Daoy (cell line): ENCODE data around the gene ARHGAP8. TPM values are rescaled to one million over a fixed set of nuclear protein-coding genes. Genes with fewer than 3 reads are reported as not detected.
A peak's percentile ranks its signal among the peaks of the same experiment; 100 is the strongest.
"Not testable (repeated sequence)": the region's sequence is repeated elsewhere in the genome, so short reads cannot be mapped to it uniquely, and the experiment has no call there.

ENCODE experiments used
- DNase-seq: peaks from one replicate; pipeline ENCODE4 v3.0.0-alpha.2; 2015; ENCODE audit warnings: low read depth
- total RNA-seq: library from RNA; depleted of rRNA; stranded (reverse); fragments of >200 nt; shearing (Covaris generic); gene quantifications from 2 replicates; pipeline ENCODE4 v1.2.3, GENCODE V29; 2014

ARHGAP8 gene
- total RNA-seq, 1 experiment from 2014 or later: 4.6 TPM

DNA sequence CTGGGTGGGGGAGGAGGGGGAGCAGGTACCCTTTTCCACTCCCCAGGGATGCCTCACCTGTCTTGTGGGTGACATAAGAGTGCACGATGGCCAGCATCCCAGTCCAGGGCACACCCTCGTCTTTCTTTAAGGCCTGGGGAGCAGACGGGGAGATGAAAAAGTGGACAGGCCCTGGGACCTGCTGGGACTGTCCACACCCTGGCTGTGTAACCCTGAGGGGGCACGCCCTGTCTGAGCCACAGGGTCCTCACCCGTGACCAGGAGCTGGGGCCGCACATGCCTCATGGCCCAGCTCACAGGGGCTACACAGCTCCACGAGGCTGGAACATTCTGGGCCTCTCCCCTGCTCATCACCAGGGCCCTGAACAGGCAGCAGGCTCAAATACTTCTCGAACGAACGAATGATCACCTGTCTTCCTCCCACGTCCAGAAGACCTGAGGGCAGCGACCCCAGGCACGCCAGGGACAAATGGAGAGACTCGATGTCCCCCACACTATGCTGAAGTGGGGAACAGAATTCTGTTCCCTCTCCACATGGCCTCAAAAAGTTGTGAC is 133.5 kb downstream of the ARHGAP8 start:
- DNase-seq: no peak

DNA sequence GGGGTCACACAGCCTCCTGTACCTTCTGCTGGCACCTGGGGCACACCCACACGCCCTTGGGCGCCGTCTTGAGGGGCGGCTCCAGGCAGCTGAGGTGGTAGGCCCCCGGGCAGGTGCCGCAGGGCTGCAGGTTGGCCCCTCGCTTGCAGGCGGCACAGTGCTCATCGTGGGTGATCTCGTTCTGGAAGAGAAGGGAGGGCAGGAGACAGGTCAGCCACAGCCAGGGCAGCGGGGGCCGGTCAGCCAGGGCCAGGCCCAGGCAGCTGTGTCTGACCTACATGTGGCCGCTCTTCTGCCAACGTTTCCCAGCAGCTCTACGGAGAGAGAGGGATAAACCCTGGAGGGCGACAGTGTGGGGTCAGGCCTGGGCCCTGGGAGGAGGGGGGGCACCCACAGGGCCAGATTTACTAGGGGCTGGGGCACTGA is 135.6 kb downstream of the ARHGAP8 start:
- DNase-seq: no peak

DNA sequence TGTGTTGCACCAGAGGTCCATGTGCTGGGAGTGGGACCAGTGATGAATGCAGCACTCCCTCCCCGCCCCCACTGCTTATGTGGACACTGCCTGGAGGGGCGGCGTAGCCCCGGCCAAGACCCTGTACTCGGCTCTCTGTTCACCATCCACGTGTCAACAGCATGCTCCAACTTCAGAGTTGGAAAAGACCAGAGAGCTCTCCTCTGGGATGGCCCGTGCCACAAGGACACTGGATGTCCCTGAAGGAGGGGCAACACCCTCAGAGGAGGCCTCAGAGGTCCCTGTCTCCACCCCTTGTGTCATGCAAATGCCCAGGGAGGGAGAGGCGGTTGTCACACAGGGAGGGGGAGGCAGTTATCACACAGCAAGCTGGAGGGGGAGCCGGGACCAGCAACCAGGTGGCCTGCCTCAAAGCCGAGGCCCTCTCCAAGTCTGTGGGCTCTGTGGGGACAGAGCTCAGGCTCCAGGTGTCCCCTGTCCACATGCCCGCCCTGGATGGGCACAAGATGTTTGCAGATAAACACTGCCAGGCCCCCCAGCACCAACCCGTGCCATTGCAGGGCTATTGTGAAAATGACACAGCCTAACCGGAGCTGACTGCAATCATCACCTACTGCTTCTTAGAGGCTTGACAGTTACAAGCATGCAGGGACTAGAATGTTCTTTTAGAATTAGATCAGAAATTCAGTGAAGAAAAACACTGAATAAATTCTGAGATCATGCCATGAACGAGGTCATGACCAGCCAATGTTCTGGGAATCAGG is 136.3 kb downstream of the ARHGAP8 start:
- DNase-seq: no peak

DNA sequence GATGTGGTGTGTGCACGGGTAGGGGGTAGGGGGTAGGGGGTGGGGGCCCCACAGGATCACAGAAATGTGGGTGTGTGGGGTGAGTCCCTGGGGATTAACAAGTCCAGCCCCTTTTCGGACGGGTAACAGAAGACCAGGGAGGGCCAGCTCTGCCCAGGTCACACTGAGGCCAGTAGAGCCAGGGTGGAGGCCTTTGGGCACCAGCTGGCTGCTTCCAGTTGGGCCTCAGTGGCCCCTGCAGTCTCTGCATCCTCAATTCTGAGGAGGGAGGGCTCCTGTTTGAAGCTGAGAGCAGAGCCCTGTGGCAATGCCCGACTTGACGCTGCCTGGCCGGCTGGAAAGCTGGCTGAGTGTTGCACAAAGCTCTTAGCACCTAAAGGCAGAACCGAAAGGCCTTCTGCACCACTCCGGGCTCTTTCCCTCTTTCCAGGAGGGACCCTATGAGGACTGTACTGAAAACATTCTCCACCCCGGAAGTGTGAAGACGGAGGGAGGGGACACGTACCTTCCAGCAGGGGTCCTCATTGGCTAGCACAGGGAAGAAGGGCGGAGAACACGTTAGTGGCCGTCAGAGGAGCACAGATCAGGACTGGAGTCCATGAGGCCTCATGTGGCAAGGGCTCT is 137.0 kb downstream of the ARHGAP8 start:
- DNase-seq: peak; percentile 20

GRCh38 chr22:44890416-44891292 is 138.3 kb downstream of the ARHGAP8 start:
- DNase-seq: no peak

DNA sequence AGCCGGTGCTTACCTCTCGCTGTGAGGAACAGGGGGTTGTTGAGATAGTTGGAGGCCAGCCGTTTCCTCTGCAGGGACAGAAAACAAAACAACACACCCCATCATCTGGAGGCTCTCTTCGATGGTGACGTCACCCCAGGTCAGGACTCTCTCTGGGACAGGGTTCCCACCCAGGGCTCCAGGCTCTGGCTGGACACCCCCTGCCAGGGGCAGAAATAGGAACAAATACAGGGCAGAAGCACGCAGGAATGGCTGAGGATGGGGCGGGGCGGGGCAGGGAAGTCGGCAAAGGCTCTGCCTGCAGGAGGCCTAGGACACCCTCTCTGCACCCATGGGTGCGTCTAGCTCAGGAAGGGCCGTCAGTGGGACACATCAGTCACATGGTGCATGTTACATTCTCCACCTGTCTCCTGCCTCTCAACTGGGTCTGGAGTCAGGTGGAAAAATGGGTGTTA is 138.9 kb downstream of the ARHGAP8 start:
- no peak for DNase-seq

DNA sequence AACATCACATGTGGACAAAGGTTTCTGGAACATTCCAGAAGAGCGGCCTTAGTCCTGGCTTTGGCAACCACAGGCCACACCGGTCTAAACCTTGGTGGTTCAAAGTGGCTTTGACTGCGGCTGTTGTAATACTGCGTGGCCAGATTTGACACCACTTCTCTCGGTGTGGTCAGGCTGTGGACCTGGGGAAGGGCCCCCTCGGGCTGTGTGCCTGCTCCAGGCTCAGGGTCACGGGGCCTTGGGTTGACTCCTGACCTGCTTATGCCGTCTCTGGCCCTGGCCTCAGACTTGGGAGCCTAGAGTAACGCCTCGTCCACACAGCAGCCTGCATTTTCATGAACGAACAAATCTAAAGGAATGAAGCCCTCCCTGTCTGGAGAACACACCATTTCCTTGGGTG is 139.4 kb downstream of the ARHGAP8 start:
- DNase-seq: no peak

DNA sequence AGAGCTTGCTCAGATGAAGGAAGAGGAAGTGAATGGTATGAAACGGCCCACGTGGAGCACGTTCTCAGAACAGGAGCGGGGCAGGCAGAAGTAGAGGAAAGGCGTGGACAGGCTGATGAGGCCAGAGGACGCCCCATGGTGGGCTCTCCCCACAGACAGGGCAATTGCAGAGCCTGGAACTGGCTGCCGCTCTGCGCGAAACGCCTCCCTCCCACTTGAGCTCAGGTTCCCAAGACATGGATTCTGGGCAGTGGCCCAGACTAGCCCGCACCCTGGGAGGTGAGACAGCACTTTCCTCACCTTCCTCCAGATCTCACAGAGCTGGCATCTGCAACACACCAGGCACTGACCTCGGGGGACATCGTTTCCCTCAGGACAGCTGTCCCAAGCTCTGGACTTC is 139.9 kb downstream of the ARHGAP8 start:
- no peak for DNase-seq

DNA sequence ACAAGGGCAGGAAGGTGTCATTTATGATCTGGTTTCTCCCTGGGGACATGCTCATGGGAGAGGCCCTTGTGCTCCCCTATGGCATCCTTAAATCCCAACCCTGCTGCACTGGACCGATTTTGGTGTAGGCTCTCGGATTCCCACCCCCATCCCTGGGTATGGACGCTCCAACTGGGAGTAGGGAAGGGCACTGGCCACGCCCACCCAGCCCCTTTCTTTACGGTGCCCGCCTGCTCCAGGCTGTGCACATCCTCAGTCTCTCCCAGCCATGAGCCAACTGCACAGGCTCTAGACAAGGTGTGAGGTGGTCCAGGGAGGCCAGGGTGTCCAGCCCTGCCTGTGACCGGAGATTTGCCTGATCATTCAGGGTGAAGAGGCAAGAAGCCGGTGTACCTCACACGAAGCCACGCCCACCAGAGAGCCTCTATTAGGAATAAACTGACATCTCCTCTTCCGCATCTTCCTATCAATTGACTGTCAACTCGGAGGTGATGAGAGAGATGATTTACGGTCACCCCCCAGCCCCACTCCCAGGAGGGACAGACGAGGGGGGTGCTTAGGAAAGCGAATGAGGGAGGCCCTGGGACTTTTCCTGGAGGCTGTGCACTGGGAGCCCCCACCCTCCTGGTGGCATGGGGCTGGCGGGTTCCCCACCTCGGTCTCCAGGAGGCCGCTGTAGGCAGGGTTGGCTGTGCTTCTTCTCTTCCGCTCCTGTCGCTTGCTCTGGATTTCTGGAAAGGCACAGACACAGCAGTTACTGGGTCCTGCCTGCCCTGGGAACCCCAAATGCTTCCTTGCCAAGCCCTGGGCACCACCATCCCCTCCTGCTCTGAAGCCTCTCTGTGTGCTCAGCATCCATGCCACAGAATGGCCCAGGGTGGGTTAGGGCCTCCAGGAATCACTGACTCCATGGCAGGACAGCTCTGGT is 140.7 kb downstream of the ARHGAP8 start:
- no peak for DNase-seq

GRCh38 chr22:44893731-44894080 is 141.3 kb downstream of the ARHGAP8 start:
- no peak for DNase-seq

DNA sequence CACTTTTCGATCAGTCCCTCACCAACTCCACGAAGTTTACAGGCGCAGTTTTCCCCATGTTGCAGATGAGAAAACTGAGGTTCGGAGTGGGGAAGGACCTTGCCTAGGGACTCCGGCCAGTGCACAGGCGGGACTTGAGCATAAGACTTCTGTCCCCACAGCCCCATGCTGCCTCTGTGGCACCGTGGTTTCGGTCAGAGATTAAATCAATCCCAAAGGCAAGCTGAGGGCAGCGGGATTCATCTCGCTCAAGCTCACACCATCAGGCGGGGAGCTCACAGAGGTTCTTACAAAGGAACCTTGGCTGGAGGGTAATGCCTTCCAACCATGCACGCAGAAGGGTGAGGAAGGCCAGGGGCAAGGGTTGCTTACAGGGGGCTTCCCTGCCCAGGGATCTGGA is 141.9 kb downstream of the ARHGAP8 start:
- no peak for DNase-seq

DNA sequence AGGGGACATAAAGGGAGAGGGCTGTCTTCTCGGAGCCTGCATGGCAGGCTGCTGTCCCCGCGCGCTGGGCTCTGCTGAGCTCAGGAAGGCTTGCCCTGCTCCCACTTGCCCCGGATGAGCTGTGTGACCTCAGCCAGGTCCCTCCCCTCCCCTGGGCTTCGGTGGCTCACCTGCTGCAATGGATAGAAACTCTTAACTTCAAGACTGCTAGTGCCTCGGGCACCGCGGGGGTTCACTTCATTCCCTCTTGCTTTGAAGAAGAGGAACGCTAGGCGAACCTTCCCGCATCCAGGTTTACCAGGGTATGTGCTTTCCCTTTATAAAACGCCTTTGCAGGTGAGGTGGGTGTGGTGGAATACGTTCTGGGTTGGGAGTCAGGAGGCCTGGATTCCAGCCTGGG is 142.4 kb downstream of the ARHGAP8 start:
- DNase-seq: no peak

GRCh38 chr22:44895296-44896055 is 143.1 kb downstream of the ARHGAP8 start:
- DNase-seq: no peak

DNA sequence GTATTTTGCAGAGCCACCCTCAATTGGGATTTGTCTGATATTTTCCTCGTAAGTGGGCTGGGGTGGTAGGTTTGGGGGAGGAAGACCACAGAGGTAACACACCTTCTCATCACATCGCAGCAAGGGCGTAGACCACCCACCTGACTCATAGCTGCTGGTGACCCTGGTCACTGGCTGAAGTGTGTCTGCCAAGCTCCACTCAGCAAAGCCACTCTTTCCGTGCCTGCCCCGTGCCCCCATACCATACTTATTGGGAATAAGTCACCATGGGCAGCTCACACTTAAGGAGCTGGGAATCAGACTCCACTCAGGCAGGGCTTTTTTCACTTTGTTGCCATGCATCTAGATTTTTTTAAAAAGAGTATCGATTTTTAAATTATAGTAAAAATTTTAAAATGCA is 145.9 kb downstream of the ARHGAP8 start:
- DNase-seq: no peak

GRCh38 chr22:44901301-44901700 is 148.9 kb downstream of the ARHGAP8 start:
- DNase-seq: no peak

- not testable (repeated sequence) for DNase-seq
Observed at GRCh38 chr22:44903164-44903563, 150.8 kb downstream of the ARHGAP8 start.

- not testable (repeated sequence) for DNase-seq
Observed at GRCh38 chr22:44904492-44905152, 152.2 kb downstream of the ARHGAP8 start.

- DNase-seq: no peak
Observed at GRCh38 chr22:44906248-44906936, 154.0 kb downstream of the ARHGAP8 start.

GRCh38 chr22:44906999-44907644 is 154.7 kb downstream of the ARHGAP8 start:
- DNase-seq: no peak
